GM19324 (cell line): Measurements from ENCODE around the gene PLB1.

ENCODE experiments used
- ATAC-seq: cut with Tn5 transposase; IDR thresholded peaks from one replicate; pipeline ENCODE4 v1.9.1; 2021; ENCODE audit warnings: mild to moderate bottlenecking, moderate library complexity; ENCODE audit not compliant: unreplicated experiment, low FRiP score

PLB1 gene

GRCh38 chr2:28495551-28496250 is at the start of gene PLB1:
Gene PLB1 (plus strand): TSS chr2:28496060. CDS start chr2:28496115, 55 bp downstream.
- no peak for ATAC-seq

GRCh38 chr2:28446531-28446930 is 49.3 kb upstream of the PLB1 start:
- no peak for ATAC-seq

GRCh38 chr2:28447086-28447485 is 48.8 kb upstream of the PLB1 start:
- ATAC-seq = no peak

GRCh38 chr2:28447943-28448792 is 47.7 kb upstream of the PLB1 start:
- no peak for ATAC-seq

GRCh38 chr2:28448793-28449100 is 47.1 kb upstream of the PLB1 start:
- no peak for ATAC-seq

- ATAC-seq = no peak
These were observed 46.8 kb upstream of the PLB1 start for GRCh38 chr2:28449126-28449487.

- ATAC-seq = no peak
These were observed 46.1 kb upstream of the PLB1 start for GRCh38 chr2:28449488-28450395.

GRCh38 chr2:28450901-28451565 is 44.8 kb upstream of the PLB1 start:
- ATAC-seq = no peak

GRCh38 chr2:28451793-28452533 is 43.9 kb upstream of the PLB1 start:
- no peak for ATAC-seq

GRCh38 chr2:28452534-28453081 is 43.3 kb upstream of the PLB1 start:
- ATAC-seq = no peak

GRCh38 chr2:28453396-28453795 is 42.5 kb upstream of the PLB1 start:
- no peak for ATAC-seq

- ATAC-seq = no peak
These were observed 41.6 kb upstream of the PLB1 start for GRCh38 chr2:28454016-28454930.

GRCh38 chr2:28457237-28457636 is 38.6 kb upstream of the PLB1 start:
- no peak for ATAC-seq

- no peak for ATAC-seq
These were observed 34.8 kb upstream of the PLB1 start for GRCh38 chr2:28461056-28461455.

GRCh38 chr2:28462122-28462521 is 33.7 kb upstream of the PLB1 start:
- ATAC-seq = no peak

GRCh38 chr2:28463211-28463816 is 32.5 kb upstream of the PLB1 start:
- ATAC-seq = no peak

- ATAC-seq = no peak
These were observed 32.0 kb upstream of the PLB1 start for GRCh38 chr2:28463893-28464292.
